B cell (primary cell): ENCODE results near the gene ACACB.

Experiments
- CTCF ChIP-seq: fragments of 200-600 bp; IDR thresholded peaks from one replicate; pipeline ENCODE4 v1.8.0; 2022; ENCODE audit warnings: antibody characterized with exemption, mild to moderate bottlenecking
- EZH2 ChIP-seq: IDR thresholded peaks from 2 replicates; pipeline ENCODE4 v1.6.1; 2012; ENCODE audit warnings: borderline replicate concordance, low read depth, mild to moderate bottlenecking, moderate library complexity, low read length; ENCODE audit not compliant: insufficient read depth, poor library complexity, severe bottlenecking

- TF ChIP-seq CTCF (no peak), EZH2 (no peak)
These were observed 40.2 kb downstream of the ACACB start for GRCh38 chr12:109156586-109156985.
